Myometrial cell (primary cell): Measurements from ENCODE around the gene LATS1. TPM values are rescaled to one million over a fixed set of nuclear protein-coding genes. Genes with fewer than 3 reads are reported as not detected.

ENCODE experiments used
- total RNA-seq: library from RNA; depleted of rRNA; stranded (reverse); fragments of >200 nt; gene quantifications from 2 replicates; pipeline ENCODE4 v1.2.3, GENCODE V29; 2015

Gene LATS1
- 8.1 and 14.9 TPM in 2 replicates for total RNA-seq

GRCh38 chr6:149717588-149718458 is at the start of gene LATS1:
LATS1 (minus strand) TSS chr6:149718101; CDS start chr6:149702126, 15,975 bp downstream.

GRCh38 chr6:149749594-149750135 is 31.8 kb upstream of the LATS1 start, which contains the start of gene PCMT1:
PCMT1 (plus strand) TSS chr6:149749741; CDS start chr6:149749902, 161 bp downstream.

GRCh38 chr6:149746147-149746946 is 28.4 kb upstream of the LATS1 start, which contains the start of gene NUP43:
NUP43 (minus strand) TSS chr6:149746529; CDS start chr6:149746495, 34 bp downstream.

GRCh38 chr6:149648148-149649145 is 69.5 kb downstream of the LATS1 start, which contains the start of gene KATNA1:
KATNA1 (minus strand) TSS chr6:149648714; CDS start chr6:149638547, 10,167 bp downstream.

Other genes starting within 250 kb of the LATS1 start
- gene ZC3H12D, start 233.1 kb downstream of the LATS1 start, total RNA-seq = under 0.01 TPM in 1 of 2 replicates, not detected in the other
- 14.4 and 21.6 TPM in 2 replicates for gene PPIL4, start 172.1 kb downstream of the LATS1 start, total RNA-seq
- gene GINM1, start 151.7 kb downstream of the LATS1 start, total RNA-seq = 47.9 and 53.6 TPM in 2 replicates
- 23.7 and 24.5 TPM in 2 replicates for gene KATNA1, start 69.4 kb downstream of the LATS1 start, total RNA-seq
- 30.6 and 33.3 TPM in 2 replicates for gene NUP43, start 28.4 kb upstream of the LATS1 start, total RNA-seq
- gene PCMT1, start 31.6 kb upstream of the LATS1 start, total RNA-seq = 172 and 183 TPM in 2 replicates
- gene LRP11, start 146.3 kb upstream of the LATS1 start, total RNA-seq = 44.1 and 67.0 TPM in 2 replicates
- under 0.01 TPM in 1 of 2 replicates, not detected in the other for gene RAET1E, start 180.0 kb upstream of the LATS1 start, total RNA-seq
- 0.71 and 1.7 TPM in 2 replicates for gene RAET1G, start 205.0 kb upstream of the LATS1 start, total RNA-seq
- 8.1 and 10.6 TPM in 2 replicates for gene ULBP2, start 223.9 kb upstream of the LATS1 start, total RNA-seq
- gene ULBP1, start 245.8 kb upstream of the LATS1 start, total RNA-seq = 4.3 and 4.8 TPM in 2 replicates